Neural progenitor cell (in vitro differentiated cells): ENCODE measurements around the gene SASH3.

Experiments
- CTCF ChIP-seq: fragments of 200-600 bp; sonication (generic); IDR thresholded peaks from 2 replicates; pipeline ENCODE4 v1.5.1; 2017; ENCODE audit warnings: antibody characterized with exemption, mild to moderate bottlenecking
- EZH2 ChIP-seq: fragments of 200-600 bp; sonication (generic); IDR thresholded peaks from 2 replicates; pipeline ENCODE4 v1.6.1; 2017; ENCODE audit warnings: antibody characterized with exemption, mild to moderate bottlenecking, moderate library complexity

- TF ChIP-seq CTCF = no peak
- no peak for TF ChIP-seq EZH2
Observed at GRCh38 chrX:129760155-129760554, 19.6 kb upstream of the SASH3 start.
